ENCODE results near the gene TSC22D1.

DNA sequence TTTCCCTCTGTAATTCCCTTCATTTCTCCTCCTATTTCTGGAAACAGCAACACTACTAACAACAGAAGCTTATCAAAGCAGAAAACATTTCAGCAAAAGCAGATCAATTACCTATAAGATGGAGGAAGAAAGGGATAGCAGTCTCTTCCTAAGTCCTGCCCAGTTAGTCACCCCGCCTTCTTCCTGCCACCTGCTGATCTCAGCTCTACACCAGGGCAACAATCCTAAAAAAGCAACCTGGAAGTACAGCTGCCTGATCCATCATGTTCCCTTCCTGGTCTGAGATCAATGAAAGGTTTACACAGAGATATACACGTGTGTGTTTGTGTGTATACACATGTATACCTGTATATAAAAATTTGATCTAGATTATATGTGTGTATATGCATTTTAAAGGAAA is 59.4 kb downstream of the TSC22D1 start:
- TF ChIP-seq, protein P1, sequence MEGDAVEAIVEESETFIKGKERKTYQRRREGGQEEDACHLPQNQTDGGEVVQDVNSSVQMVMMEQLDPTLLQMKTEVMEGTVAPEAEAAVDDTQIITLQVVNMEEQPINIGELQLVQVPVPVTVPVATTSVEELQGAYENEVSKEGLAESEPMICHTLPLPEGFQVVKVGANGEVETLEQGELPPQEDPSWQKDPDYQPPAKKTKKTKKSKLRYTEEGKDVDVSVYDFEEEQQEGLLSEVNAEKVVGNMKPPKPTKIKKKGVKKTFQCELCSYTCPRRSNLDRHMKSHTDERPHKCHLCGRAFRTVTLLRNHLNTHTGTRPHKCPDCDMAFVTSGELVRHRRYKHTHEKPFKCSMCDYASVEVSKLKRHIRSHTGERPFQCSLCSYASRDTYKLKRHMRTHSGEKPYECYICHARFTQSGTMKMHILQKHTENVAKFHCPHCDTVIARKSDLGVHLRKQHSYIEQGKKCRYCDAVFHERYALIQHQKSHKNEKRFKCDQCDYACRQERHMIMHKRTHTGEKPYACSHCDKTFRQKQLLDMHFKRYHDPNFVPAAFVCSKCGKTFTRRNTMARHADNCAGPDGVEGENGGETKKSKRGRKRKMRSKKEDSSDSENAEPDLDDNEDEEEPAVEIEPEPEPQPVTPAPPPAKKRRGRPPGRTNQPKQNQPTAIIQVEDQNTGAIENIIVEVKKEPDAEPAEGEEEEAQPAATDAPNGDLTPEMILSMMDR (optimal IDR thresholded peaks at IDR 0.05 in 1 of 3, IDR thresholded peaks at IDR 0.05 in 1 of 3, conservative IDR thresholded peaks at IDR 0.05 in 1 of 3; ENCODE audit: extremely low read depth in 1 of 3, insufficient read depth in 2 of 3, low read length in 3 of 3) = no peak
- TF ChIP-seq EZH2 (IDR thresholded peaks at IDR 0.05; ENCODE audit: low read length) = no peak

All from keratinocyte (primary cell).